Coronary artery (tissue), 2 donors: ENCODE measurements around the gene SYK.

Source experiments
- DNase-seq: peaks from one replicate; pipeline ENCODE4 v3.0.0-alpha.2; 2017; ENCODE audit warnings: low spot score
- H3K27ac ChIP-seq, 2 donors: fragments of 200-600 bp; sonication (generic); one replicate each; pipeline ENCODE4 v1.5.1; 2016 to 2019
- H3K4me3 ChIP-seq: fragments of 200-600 bp; sonication (generic); 2 replicates; pipeline ENCODE4 v1.5.1; 2016; ENCODE audit warnings: mild to moderate bottlenecking, moderate library complexity
- CTCF ChIP-seq: fragments of 200-600 bp; sonication (generic); IDR thresholded peaks from one replicate; pipeline ENCODE4 v1.5.1; 2019; ENCODE audit warnings: antibody characterized with exemption

Gene SYK

GRCh38 chr9:90867101-90867500 is 65.5 kb downstream of the SYK start:
- TF ChIP-seq CTCF = no peak
- no peak overlapping the region for H3K27ac ChIP-seq

DNA sequence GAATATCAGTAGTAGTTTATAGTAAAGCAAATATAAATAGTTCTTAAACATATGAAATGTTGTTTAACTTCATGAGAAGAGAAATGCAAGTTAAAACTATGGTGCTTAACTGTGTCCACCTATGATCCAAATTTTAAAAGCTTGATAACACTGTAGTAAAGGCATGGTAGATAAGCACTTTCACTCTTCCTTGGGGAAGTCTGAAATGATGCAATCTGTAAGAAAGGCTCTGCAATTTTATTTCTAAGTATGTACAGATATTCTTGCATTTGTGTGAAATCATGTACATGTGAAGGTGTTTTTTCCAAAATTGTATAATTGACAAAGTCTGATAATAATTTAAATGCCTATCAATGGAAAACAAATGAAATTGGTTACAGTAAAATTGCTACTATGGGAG is 66.9 kb downstream of the SYK start:
- TF ChIP-seq CTCF = no peak
- Histone ChIP-seq H3K4me3 (no peak overlapping the region), H3K27ac (no peak overlapping the region)
- DNase-seq = no peak

More at GRCh38 chr9:90867101-90867500, 65.5 kb downstream of the SYK start:
- DNase-seq = no peak
- no peak overlapping the region for H3K4me3 ChIP-seq

GRCh38 chr9:90869361-90869760 is 67.7 kb downstream of the SYK start:
- no peak overlapping the region for H3K4me3 ChIP-seq
- no peak for TF ChIP-seq CTCF
- no peak overlapping the region for H3K27ac ChIP-seq
- no peak for DNase-seq

DNA sequence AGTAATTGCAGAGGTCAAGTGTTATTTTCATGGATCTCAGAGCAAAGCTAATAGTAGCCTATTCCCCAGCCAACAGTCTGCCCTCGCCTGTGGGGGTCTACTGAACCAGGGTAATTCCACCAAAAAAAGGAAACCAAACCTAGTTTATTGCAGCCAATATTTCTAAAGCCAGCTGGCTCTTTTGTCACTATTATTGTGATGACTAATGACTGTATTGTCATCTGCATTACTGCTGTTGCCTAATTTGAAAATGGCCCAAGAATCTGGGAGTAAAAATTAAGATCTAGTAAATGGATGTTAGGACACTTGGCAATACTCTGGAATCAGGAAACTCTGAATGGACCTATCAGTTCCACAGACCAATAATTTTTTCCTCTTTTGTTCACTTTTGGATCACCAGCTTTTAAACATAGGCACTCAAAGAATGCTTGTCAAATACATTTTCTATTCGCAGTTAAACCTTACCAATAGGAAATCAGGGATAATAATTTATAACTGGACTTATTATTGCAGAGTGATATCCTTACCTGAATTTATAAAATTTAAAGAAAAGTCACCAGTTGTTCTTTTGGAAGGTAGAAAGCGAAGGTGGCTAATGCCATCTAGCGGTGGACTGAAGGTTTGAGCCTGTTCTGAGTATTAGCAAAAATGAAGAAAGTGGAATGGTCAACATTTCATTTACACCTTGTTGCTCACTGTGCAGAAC is 69.2 kb downstream of the SYK start:
- no peak for DNase-seq
- Histone ChIP-seq H3K4me3 (no peak overlapping the region), H3K27ac (no peak overlapping the region)
- TF ChIP-seq CTCF = peak; percentile 54

DNA sequence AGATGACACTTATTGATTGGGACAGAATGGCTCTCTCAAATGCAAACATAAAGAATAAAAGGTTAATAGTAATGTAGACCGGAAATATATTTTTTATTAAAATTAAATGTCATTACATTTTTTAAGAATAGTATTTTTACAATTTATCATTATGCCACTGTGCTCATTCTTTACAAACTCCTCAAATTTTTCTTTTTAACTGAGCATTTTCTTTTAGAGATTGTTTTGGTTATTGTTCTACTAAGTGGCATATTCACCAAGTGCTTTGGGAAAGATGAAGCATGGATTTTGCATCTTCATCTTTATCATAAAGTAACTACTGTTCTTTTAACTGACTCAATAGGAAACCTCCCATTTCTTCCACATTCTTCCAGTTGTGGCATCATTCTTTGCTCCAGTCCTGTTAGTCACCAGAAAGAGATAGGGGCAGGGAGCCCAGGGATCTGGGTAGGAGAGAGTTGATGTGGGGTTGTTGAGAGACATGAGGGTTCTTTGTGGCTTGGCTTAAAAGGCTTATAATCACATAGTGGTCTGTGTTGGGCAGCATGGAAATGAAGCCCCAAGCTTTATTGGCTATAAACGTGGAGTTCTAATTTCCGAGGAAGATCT is 69.8 kb downstream of the SYK start:
- Histone ChIP-seq H3K4me3 (no peak overlapping the region), H3K27ac (no peak overlapping the region)
- TF ChIP-seq CTCF = no peak
- no peak for DNase-seq

GRCh38 chr9:90872835-90873294 is 71.2 kb downstream of the SYK start:
- no peak for TF ChIP-seq CTCF
- Histone ChIP-seq H3K4me3 (no peak overlapping the region), H3K27ac (no peak overlapping the region)
- no peak for DNase-seq

DNA sequence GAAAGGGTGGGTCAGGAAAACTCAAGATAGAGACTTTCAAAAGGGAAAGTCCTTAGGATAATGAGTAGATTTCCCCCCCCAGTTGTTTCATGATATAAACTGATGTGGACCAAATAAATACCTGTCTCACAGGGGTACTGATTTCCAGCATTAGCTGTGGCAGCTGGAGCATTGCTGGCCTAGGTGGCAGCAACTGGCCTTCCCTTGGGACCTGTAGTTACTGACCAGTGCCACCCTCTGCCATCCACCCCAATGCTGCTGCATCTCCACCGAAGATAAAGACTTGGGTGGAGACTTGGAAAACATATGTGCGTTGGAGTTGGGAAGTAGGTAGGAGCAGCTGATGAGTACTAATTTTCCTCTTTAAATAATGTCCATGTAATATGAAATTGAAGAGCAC is 71.8 kb downstream of the SYK start:
- Histone ChIP-seq H3K4me3 (no peak overlapping the region), H3K27ac (no peak overlapping the region)
- TF ChIP-seq CTCF = no peak
- no peak for DNase-seq
